CD4-positive, alpha-beta T cell treated with Interleukin-17A for 1 hour (primary cell): ENCODE data around the gene HMCN1.
A peak's percentile ranks its signal among the peaks of the same experiment; 100 is the strongest.

Source experiments
- DNase-seq: peaks from one replicate; pipeline ENCODE4 v3.0.0-alpha.2; 2020

HMCN1 gene

DNA sequence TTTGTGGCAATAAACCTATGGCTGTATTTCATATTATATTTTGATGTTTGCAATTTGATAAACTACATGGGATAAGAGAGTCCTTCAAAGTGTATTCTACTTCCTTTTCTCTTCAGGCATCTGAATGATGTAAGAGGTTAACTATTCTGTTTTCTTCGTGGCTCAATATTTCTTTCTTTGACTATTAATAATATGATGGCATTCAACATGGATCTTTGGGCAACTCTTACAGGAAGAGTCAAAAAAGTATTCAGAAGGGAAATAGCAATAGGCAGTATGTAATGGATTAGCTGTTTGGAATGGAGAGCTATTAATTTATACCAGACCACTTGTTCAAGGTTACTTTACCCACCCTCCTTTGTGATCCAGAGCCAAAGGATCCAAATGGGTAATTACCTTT is 74.4 kb downstream of the HMCN1 start:
- DNase-seq = no peak

GRCh38 chr1:185811073-185811709 is 77.0 kb downstream of the HMCN1 start:
- no peak for DNase-seq

DNA sequence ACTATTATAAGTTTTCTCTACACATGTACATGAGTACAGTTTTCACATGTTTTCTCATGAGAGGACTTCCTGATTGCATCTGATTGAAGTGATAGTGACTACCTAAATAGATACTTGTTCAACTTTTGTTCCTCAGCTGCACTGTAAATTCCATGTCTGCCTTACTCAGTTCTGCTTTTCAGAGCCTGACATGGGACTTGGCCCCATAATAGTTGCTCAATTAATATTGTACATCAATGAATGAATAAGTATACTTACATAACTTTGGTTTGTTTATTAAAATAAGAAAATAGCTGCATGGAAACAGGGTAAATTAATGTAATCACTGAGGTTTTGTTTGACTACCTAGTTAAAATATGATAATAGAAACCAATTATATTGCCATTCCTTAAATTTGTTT is 78.7 kb downstream of the HMCN1 start:
- DNase-seq = no peak

DNA sequence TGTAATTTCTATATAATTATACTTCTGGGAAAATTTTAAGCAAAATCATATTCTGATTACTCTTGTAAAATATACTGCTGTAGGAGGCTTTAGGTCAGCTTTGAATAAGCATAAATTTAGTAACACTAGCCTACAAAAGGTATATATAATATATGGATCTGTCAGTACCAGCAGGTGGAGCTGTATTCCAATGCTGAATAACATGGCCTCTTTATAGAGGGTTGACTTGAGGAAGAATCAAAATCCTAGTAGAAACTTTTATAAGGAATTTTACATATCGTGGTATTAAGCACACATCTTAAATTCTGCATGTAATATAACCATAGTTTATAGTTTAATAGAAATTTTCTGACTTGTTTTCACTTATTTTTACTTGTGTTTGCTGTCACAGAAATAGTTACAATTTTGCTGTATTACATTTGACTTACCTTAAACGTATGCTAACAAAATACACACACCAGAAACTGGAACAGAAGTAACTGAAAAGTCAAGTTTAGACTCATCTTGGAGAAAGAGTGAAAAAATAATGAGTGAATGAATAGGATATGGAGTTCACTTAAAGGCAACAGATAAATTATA is 79.3 kb downstream of the HMCN1 start:
- peak; percentile 12 for DNase-seq

- no peak for DNase-seq
Measured at GRCh38 chr1:185816460-185816859, 82.3 kb downstream of the HMCN1 start.

DNA sequence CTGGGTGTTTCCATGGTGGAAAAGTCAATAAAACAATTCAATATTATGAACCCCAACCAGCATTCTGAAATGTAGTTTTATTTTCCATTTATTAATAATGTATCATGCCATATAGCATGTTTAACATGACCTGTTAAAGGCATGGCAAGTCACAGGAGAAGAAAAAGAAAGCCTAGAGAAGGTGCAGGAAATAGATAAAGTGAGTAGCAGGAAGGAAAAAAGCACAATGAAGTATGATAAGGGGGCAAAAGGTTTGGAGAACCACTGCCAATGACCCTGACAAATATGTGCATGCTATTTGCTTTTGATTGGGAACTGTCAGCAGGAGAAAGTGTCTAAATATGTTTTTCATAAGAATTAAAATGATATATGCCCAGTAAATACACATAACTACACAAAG is 85.6 kb downstream of the HMCN1 start:
- no peak for DNase-seq

DNA sequence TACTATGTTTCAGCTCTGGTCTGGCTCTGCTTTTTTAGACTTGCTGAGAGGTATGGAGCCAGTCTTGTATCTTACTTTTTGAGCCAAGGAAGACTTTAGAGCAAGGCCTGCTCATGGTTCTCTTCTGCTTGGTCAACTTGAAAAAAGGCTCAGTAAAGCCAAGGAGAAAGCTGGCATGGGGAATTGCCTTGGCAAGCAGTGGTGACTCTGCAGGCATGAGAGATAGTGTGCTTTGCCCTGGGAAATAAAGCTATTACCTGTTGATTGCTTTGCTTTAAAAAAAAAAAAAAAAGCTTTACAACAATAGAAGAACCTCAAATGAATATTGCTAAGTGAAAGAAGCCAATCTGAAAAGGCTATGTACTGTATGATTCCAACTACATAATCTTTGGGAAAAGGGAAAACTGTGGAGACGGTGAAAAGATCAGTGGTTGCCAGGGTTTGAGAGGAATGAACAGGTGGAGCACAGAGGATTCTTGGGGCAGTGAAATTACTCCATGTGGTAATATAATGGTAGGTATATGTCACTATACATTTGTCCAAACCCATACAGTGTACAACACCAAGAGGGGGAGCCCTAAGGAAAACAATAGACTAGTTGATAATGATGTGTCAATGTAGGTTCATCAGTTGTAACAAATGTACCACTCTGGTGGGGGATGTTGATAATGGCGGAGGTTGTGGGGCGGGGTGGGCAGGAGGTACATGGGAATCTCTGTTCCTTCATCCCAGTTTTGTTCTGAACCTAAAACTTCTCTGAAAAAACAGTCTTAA is 87.6 kb downstream of the HMCN1 start:
- no peak for DNase-seq

DNA sequence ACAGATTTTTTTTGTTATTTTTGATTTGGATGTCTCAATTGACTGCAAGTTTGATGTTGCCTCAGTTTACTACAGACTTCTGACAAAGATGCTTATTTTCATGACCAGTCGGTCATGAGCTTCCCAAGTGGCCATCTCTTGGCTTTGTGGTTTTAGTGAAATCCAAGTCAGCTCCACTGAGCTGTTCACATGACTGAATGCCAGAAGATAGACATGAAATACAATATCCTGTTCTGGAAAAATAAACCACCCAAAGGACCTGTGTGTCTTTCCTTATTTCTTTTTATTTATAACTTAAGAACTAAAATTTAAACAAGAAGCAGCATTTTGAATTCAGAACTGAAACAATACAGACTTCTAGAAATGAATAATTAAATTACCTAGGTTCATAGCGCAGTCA is 89.3 kb downstream of the HMCN1 start:
- no peak for DNase-seq

- no peak for DNase-seq
Measured at GRCh38 chr1:185824106-185824505, 89.9 kb downstream of the HMCN1 start.

GRCh38 chr1:185825556-185825955 is 91.4 kb downstream of the HMCN1 start:
- DNase-seq = no peak

DNA sequence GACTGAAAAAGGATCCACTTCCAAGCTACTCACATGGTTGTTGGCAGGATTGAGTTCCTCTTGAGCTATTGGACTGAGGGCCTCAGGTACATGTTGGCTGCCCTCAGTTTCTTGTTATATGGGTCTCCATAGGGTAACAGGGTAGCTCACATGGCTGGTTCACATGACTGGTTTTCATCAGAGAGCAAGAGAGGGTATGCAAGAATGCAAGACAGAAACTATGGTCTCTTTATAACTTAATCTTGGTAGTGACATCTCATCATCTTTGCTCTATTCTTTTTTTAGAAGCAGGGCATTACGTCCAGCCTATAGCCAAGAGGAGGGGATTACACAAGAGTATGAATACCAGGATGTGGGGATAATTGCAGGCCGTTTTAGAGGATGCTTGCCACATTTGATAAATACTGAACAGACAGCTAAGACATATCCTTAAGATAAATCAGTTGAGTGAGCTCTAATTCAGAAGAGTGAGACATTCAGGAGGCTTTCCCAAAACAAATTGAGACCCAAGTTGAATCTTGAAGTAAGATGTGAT is 100.2 kb downstream of the HMCN1 start:
- DNase-seq = no peak

DNA sequence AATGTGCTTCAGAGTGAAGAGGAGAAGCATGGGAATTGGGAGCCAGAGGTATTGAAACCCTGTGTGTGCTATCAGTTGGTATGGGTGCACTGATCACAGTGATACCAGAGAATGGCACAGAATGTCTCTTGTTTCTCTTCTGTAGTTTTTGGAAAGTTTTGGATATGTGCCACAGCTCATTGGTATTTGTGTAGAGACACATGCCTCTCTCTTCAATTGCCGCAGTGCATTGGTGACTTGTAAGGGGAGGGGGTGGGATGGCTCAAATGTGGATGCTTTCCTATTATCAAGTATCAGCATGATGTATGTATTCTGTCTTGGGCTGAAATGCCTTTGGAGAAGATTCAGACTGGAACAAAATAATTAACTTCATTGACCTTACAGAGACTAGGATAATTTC is 101.0 kb downstream of the HMCN1 start:
- DNase-seq = no peak

DNA sequence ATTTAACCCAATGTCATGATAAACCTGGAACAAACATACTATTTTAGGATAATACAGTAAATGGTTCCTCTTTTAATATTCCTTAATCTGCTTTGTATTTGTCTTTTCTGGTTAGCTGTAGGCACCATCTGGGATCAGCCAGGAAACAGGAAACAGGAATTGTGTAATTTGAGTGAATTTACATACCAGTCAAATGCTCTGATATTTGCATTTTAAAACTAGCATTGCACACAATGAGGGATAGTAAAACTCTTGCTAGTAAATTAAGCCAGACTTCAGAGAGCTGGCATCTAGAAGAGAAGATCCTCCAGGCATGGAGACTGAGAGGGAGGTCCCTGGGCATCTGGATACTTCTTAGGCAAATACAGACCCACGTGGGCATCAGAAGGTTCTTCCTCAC is 103.5 kb downstream of the HMCN1 start:
- no peak for DNase-seq

DNA sequence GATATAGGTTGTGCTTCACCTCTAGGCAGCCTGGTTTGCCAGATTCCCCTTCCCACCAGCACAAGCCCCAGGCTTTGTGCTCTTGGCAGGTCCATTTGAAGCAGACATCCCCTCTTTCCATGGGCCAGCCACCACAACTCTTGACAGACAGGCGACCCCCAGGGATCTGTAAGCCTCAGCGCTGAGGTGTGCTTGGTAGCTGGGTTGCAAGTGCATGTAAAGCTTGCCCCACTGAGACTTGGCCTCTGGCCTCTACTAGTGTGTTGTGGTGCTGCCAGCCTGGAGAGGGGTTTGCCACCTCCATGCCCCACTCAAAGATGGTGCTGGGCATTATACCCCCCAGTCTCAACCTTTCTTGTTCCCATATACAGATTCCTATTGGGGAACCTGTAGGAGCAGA is 103.9 kb downstream of the HMCN1 start:
- DNase-seq = no peak

GRCh38 chr1:185840880-185841279 is 106.7 kb downstream of the HMCN1 start:
- DNase-seq = no peak

DNA sequence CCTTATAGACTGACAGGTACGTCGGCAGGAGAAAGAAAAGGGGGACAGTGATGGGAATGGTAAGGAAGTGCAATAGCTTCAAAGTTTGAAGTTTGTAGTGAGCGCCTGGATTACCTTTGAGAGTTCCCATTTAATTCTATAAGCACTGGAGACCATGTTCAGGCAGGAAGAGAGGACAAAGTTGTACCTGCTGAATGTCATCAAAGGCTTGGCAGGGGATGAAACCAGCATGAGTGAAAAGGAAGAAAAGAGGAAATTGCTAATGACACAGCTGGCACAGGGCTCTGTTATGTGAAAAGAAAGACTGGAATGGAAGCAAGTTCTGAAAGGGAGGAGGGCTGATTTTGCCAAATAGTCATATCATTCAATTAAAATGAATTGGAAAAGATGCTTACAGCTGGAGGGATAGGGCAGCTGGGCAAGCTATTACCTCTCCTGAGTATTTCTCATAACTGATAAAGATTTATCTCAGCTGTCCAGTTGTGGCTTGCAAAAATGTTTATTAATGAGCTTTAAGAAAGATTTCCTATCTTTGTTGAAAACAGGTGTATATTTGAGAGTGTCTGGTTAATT is 109.2 kb downstream of the HMCN1 start:
- DNase-seq = no peak

DNA sequence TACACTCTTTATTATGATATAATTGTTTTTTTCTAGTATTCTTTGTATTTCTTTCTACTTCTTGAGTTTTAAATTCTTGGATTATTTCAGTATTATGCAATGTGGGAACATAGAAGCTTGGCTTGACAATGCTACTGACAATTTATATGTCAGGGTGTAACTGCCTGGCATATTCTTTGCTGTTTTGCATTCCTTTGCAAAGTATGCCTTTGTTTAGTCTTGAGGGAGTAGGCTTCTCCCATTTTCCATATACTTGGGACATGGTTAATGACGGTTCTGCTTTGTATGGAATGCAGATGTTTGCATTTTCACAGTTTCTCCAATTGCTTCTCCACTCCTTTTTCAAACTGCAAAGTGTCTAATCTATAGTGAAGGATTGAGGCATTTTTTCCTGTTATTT is 109.8 kb downstream of the HMCN1 start:
- DNase-seq = no peak

GRCh38 chr1:185846672-185847444 is 112.7 kb downstream of the HMCN1 start:
- no peak for DNase-seq

DNA sequence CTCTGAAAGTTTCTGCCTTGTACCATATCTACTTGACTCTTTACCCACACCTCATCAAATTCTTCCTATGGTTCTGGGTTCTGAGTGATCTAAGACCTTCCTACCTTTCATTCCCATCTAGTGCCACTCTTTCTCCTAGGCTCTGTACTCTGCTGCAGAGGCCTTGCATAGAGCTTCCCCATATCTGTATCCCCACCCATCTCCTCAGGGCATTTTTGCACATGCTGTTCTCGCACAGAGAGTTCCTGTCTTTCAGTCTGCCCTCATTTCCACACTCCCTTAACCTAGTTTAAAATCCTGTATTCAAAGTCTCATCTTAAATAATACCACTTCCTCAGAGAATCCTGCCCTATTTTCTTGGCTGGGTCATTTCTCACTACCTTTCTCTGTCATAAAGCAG is 114.8 kb downstream of the HMCN1 start:
- no peak for DNase-seq

- no peak for DNase-seq
Measured at GRCh38 chr1:185850366-185850765, 116.2 kb downstream of the HMCN1 start.

DNA sequence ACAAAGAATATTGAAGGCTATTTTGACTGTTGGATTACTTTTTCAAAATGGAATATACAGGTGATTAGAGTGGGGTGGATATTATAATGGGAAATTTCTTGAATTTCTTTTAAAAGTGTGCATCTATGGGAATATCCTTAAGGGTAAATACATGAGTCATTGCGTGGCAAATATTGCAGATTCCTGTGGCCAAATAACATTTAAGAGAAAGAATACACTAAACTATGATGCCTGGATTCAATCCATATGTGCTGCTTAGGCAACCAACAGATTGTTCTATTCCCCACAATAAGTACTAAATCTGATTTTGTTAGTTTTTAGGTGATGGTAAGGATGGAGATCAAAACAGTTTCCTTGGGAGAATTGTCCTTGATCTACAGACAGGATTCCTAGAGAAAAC is 119.5 kb downstream of the HMCN1 start:
- DNase-seq = no peak

- DNase-seq = no peak
Measured at GRCh38 chr1:185856482-185856881, 122.3 kb downstream of the HMCN1 start.

- no peak for DNase-seq
Measured at GRCh38 chr1:185857442-185857841, 123.3 kb downstream of the HMCN1 start.
